SK-N-SH treated with all-trans-retinoic acid at 6 μM for 48 hours (cell line): ENCODE measurements around the gene ZBTB48.

ENCODE experiments used
- ATAC-seq: fragments of 200-7000 bp; cut with Tn5 transposase; 3 replicates; pipeline ENCODE4 v1.9.1; 2020; ENCODE audit warnings: mild to moderate bottlenecking, moderate library complexity
- ARNTL ChIP-seq: fragments of 450-650 bp; formaldehyde crosslinking; IDR thresholded peaks from 2 replicates; pipeline ENCODE4 v1.5.0; 2020; ENCODE audit warnings: low read depth, mild to moderate bottlenecking, moderate library complexity, borderline replicate concordance
- BACH2 ChIP-seq: fragments of 250-450 bp; sonication (Bioruptor Pico); IDR thresholded peaks from 2 replicates; pipeline ENCODE4 v1.9.0; 2021; ENCODE audit warnings: mild to moderate bottlenecking, borderline replicate concordance
- CREB5 ChIP-seq: fragments of 250-450 bp; sonication (Bioruptor Pico); IDR thresholded peaks from 2 replicates; pipeline ENCODE4 v1.5.1; 2020; ENCODE audit warnings: low read depth, mild to moderate bottlenecking, moderate library complexity
- CSDC2 ChIP-seq: fragments of 250-450 bp; sonication (Bioruptor Pico); IDR thresholded peaks from 2 replicates; pipeline ENCODE4 v1.5.0; 2020; ENCODE audit warnings: mild to moderate bottlenecking, moderate library complexity
- CSRNP3 ChIP-seq: fragments of 250-450 bp; sonication (Bioruptor Pico); IDR thresholded peaks from 2 replicates; pipeline ENCODE4 v1.5.1; 2021; ENCODE audit warnings: mild to moderate bottlenecking, moderate library complexity
- ESRRG ChIP-seq: fragments of 250-450 bp; sonication (Bioruptor Pico); IDR thresholded peaks from 2 replicates; pipeline ENCODE4 v1.6.1; 2021; ENCODE audit warnings: mild to moderate bottlenecking
- GLIS3 ChIP-seq: fragments of 250-450 bp; sonication (Bioruptor Pico); IDR thresholded peaks from 2 replicates; pipeline ENCODE4 v1.5.0; 2020; ENCODE audit warnings: mild to moderate bottlenecking, moderate library complexity
- ISL1 ChIP-seq: fragments of 250-450 bp; sonication (Bioruptor Pico); IDR thresholded peaks from 2 replicates; pipeline ENCODE4 v2.1.2; 2022; ENCODE audit warnings: mild to moderate bottlenecking, moderate library complexity
- OSR1 ChIP-seq: fragments of 250-450 bp; sonication (Bioruptor Pico); IDR thresholded peaks from 2 replicates; pipeline ENCODE4 v1.8.0; 2022; ENCODE audit warnings: moderate library complexity, mild to moderate bottlenecking, inconsistent platforms
- PPARA ChIP-seq: fragments of 250-450 bp; sonication (Bioruptor Pico); IDR thresholded peaks from 2 replicates; pipeline ENCODE4 v1.5.0; 2020; ENCODE audit warnings: mild to moderate bottlenecking, borderline replicate concordance
- RARB ChIP-seq: fragments of 250-450 bp; sonication (Bioruptor Pico); IDR thresholded peaks from 2 replicates; pipeline ENCODE4 v1.8.0; 2021; ENCODE audit warnings: mild to moderate bottlenecking, moderate library complexity
- TCF4 ChIP-seq: fragments of 250-450 bp; sonication (Bioruptor Pico); IDR thresholded peaks from 2 replicates; pipeline ENCODE4 v1.8.0; 2021; ENCODE audit warnings: mild to moderate bottlenecking, moderate library complexity, borderline replicate concordance
- TOX ChIP-seq: fragments of 250-450 bp; sonication (Bioruptor Pico); IDR thresholded peaks from 2 replicates; pipeline ENCODE4 v1.8.0; 2021; ENCODE audit warnings: mild to moderate bottlenecking, moderate library complexity, borderline replicate concordance
- TSHZ2 ChIP-seq: fragments of 250-450 bp; sonication (Bioruptor Pico); IDR thresholded peaks from 2 replicates; pipeline ENCODE4 v1.5.0; 2020; ENCODE audit warnings: mild to moderate bottlenecking, moderate library complexity
- ZC3H10 ChIP-seq: fragments of 250-450 bp; sonication (Bioruptor Pico); IDR thresholded peaks from 2 replicates; pipeline ENCODE4 v1.5.1; 2021; ENCODE audit warnings: mild to moderate bottlenecking, moderate library complexity
- ZFP3 ChIP-seq: fragments of 250-450 bp; sonication (Bioruptor Pico); IDR thresholded peaks from 2 replicates; pipeline ENCODE4 v1.5.0; 2020; ENCODE audit warnings: mild to moderate bottlenecking, moderate library complexity
- ZNF565 ChIP-seq: fragments of 450-650 bp; formaldehyde crosslinking; conservative IDR thresholded peaks from 2 replicates; pipeline ENCODE4 v1.5.0; 2020; ENCODE audit warnings: low read depth, mild to moderate bottlenecking, moderate library complexity
- ZNF70 ChIP-seq: fragments of 450-650 bp; formaldehyde crosslinking; IDR thresholded peaks from 2 replicates; pipeline ENCODE4 v1.5.0; 2020; ENCODE audit warnings: mild to moderate bottlenecking, moderate library complexity
- ZNF8 ChIP-seq: fragments of 450-650 bp; formaldehyde crosslinking; IDR thresholded peaks from 2 replicates; pipeline ENCODE4 v1.5.0; 2020; ENCODE audit warnings: mild to moderate bottlenecking, moderate library complexity
- TF ChIP-seq, protein P1 (sequence below): fragments of 250-450 bp; sonication (Bioruptor Pico); IDR thresholded peaks from 2 replicates; pipeline ENCODE4 v1.8.0; 2020; ENCODE audit warnings: mild to moderate bottlenecking, moderate library complexity, borderline replicate concordance

ZBTB48 gene

GRCh38 chr1:6614929-6615785, 35.4 kb downstream of the ZBTB48 start:
- no peak for TF ChIP-seq CSRNP3
- TF ChIP-seq GLIS3 (CRISPR knock-in tag) = no peak
- TF ChIP-seq CREB5 (CRISPR knock-in tag) = no peak
- TF ChIP-seq ARNTL (CRISPR knock-in tag) = no peak
- TF ChIP-seq, protein P1, sequence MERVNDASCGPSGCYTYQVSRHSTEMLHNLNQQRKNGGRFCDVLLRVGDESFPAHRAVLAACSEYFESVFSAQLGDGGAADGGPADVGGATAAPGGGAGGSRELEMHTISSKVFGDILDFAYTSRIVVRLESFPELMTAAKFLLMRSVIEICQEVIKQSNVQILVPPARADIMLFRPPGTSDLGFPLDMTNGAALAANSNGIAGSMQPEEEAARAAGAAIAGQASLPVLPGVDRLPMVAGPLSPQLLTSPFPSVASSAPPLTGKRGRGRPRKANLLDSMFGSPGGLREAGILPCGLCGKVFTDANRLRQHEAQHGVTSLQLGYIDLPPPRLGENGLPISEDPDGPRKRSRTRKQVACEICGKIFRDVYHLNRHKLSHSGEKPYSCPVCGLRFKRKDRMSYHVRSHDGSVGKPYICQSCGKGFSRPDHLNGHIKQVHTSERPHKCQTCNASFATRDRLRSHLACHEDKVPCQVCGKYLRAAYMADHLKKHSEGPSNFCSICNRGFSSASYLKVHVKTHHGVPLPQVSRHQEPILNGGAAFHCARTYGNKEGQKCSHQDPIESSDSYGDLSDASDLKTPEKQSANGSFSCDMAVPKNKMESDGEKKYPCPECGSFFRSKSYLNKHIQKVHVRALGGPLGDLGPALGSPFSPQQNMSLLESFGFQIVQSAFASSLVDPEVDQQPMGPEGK (CRISPR knock-in tag) = no peak
- TF ChIP-seq ESRRG (CRISPR knock-in tag) = no peak
- TF ChIP-seq CSDC2 (CRISPR knock-in tag) = no peak
- TF ChIP-seq ZNF8 (CRISPR knock-in tag) = no peak
- TF ChIP-seq TCF4 = no peak
- no peak for TF ChIP-seq PPARA (CRISPR knock-in tag)
- no peak for TF ChIP-seq ZC3H10 (CRISPR knock-in tag)
- TF ChIP-seq TSHZ2 (CRISPR knock-in tag) = no peak
- no peak for TF ChIP-seq OSR1 (CRISPR knock-in tag)
- no peak for TF ChIP-seq TOX (CRISPR knock-in tag)
- no peak for TF ChIP-seq BACH2 (CRISPR knock-in tag)
- TF ChIP-seq RARB (CRISPR knock-in tag) = no peak
- no peak for TF ChIP-seq ISL1
- TF ChIP-seq ZNF565 (CRISPR knock-in tag) = no peak
- TF ChIP-seq, all 23 proteins: peak for 0
- no peak for ATAC-seq

DNA sequence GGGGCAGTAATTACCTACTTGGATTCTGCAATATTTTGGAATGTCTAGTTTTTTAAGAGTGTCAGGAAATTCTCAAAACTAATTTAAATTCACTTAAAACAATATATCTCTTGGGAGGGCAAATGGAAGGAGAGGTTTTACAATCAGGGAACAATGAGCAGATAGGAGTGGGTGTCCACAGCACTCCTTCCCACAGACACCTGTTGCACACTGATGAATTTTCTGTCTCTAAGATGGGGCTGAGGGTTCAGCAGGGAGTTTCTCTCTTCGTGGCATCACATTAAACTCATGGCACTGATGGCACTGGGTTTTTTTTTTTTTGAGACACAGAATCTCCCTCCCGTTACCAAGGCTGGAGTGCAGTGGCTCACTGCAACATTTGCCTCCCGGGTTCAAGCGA, 39.3 kb downstream of the ZBTB48 start:
- no peak for ATAC-seq
- TF ChIP-seq RARB (CRISPR knock-in tag) = no peak
- TF ChIP-seq ESRRG (CRISPR knock-in tag) = no peak
- no peak for TF ChIP-seq TCF4
- TF ChIP-seq ZNF8 (CRISPR knock-in tag) = no peak
- TF ChIP-seq ZC3H10 (CRISPR knock-in tag) = no peak
- TF ChIP-seq PPARA (CRISPR knock-in tag) = no peak
- no peak for TF ChIP-seq CSRNP3
- no peak for TF ChIP-seq OSR1 (CRISPR knock-in tag)
- no peak for TF ChIP-seq CSDC2 (CRISPR knock-in tag)
- TF ChIP-seq ZNF70 (CRISPR knock-in tag) = no peak
- TF ChIP-seq ZFP3 (CRISPR knock-in tag) = no peak
